ENCODE data around the gene HNRNPH3. TPM values are rescaled to one million over a fixed set of nuclear protein-coding genes. Genes with fewer than 3 reads are reported as not detected.

The HNRNPH3 gene
- total RNA-seq, 3 donors from 2014 or later: 57.9 to 65.9 (median 65.3) TPM

- peaks cover 14% of the 10 kb centered on the region for H3K36me3 ChIP-seq
- no peaks in the 10 kb centered on the region for H3K27me3 ChIP-seq
- H3K4me1 ChIP-seq: no peaks in the 10 kb centered on the region
- TF ChIP-seq, protein P1, sequence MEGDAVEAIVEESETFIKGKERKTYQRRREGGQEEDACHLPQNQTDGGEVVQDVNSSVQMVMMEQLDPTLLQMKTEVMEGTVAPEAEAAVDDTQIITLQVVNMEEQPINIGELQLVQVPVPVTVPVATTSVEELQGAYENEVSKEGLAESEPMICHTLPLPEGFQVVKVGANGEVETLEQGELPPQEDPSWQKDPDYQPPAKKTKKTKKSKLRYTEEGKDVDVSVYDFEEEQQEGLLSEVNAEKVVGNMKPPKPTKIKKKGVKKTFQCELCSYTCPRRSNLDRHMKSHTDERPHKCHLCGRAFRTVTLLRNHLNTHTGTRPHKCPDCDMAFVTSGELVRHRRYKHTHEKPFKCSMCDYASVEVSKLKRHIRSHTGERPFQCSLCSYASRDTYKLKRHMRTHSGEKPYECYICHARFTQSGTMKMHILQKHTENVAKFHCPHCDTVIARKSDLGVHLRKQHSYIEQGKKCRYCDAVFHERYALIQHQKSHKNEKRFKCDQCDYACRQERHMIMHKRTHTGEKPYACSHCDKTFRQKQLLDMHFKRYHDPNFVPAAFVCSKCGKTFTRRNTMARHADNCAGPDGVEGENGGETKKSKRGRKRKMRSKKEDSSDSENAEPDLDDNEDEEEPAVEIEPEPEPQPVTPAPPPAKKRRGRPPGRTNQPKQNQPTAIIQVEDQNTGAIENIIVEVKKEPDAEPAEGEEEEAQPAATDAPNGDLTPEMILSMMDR (IDR thresholded peaks at IDR 0.05): no peak
- TF ChIP-seq POLR2AphosphoS5 (IDR thresholded peaks at IDR 0.05) (no peak), POLR2A (IDR thresholded peaks at IDR 0.05) (no peak)
- no peaks in the 10 kb centered on the region for H3K9me3 ChIP-seq
- no peak overlapping the region for H3K27ac ChIP-seq
- intact Hi-C loops (cut with DNase I; ENCODE audit: low total_unique reads): no loop called here
- DNase-seq (ENCODE audit: low spot score in 2 of 2): no peak
- peak overlapping the region in 1 of 3 donors; percentile 93 for H3K4me3 ChIP-seq
These were observed 5.0 kb downstream of the HNRNPH3 start for GRCh38 chr10:68336754-68337351.

- Histone ChIP-seq H3K4me3 (no peak overlapping the region), H3K4me1 (no peaks in the 10 kb centered on the region), H3K36me3 (peaks cover 16% of the 10 kb centered on the region), H3K27me3 (no peaks in the 10 kb centered on the region), H3K9me3 (no peaks in the 10 kb centered on the region), H3K27ac (no peak overlapping the region)
- intact Hi-C loops (cut with DNase I; ENCODE audit: low total_unique reads): no loop called here
- no peak for DNase-seq (ENCODE audit: low spot score in 2 of 2)
- TF ChIP-seq POLR2AphosphoS5 (IDR thresholded peaks at IDR 0.05) (no peak), POLR2A (IDR thresholded peaks at IDR 0.05) (no peak)
- TF ChIP-seq, protein P1 (IDR thresholded peaks at IDR 0.05): no peak
These were observed 8.7 kb downstream of the HNRNPH3 start for GRCh38 chr10:68340358-68341080.

DNA sequence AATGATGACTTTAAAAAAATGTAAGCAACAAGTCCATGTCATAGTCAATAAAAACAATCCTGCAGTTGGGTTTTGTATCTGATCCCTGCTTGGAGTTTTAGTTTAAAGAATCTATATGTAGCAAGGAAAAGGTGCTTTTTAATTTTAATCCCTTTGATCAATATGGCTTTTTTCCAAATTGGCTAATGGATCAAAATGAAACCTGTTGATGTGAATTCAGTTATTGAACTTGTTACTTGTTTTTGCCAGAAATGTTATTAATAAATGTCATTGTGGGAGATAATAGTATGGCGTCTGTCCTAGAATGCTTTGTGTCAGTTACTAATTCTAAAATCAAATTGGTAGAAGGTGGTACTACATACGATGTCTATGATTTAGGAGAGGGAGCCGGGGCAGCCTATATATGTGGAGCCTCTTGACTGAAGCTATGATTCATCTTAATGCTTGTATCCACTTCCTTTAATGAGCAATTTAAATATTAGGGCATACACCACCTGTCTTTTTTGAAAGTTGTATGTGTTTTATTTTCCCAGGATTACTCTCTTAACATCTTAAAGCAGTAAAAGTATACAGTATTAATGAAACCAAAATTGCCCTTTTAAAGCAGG is 11.1 kb downstream of the HNRNPH3 start:
- TF ChIP-seq POLR2AphosphoS5 (IDR thresholded peaks at IDR 0.05) (no peak), POLR2A (IDR thresholded peaks at IDR 0.05) (no peak)
- TF ChIP-seq, protein P1 (IDR thresholded peaks at IDR 0.05): no peak
- intact Hi-C loops (cut with DNase I; ENCODE audit: low total_unique reads): no loop called here
- Histone ChIP-seq H3K4me3 (no peak overlapping the region), H3K36me3 (peaks cover 20% of the 10 kb centered on the region), H3K27me3 (no peaks in the 10 kb centered on the region), H3K9me3 (no peaks in the 10 kb centered on the region), H3K27ac (no peak overlapping the region), H3K4me1 (no peaks in the 10 kb centered on the region)
- DNase-seq (ENCODE audit: low spot score in 2 of 2): no peak

DNA sequence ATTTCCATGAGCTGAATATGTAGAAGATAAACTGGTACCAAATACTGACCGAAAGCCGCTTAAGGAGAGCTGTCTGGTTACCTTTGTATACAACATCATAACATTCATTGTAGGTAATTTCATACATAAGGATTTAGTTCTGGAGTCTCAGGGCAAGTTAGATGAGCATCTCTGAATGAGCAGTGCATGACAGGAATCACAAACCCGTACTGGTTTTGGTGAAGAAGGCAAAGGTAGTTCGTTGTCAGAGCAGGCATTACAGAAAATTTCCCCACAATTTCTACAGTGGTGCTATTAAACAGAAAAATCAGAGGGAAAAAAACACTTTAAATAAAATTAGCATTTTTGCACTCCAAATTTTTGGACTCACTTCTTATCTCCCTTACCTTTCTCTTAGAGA is 13.8 kb downstream of the HNRNPH3 start:
- Histone ChIP-seq H3K4me1 (no peaks in the 10 kb centered on the region), H3K4me3 (no peak overlapping the region), H3K27ac (no peak overlapping the region), H3K36me3 (peaks cover 16% of the 10 kb centered on the region), H3K9me3 (no peaks in the 10 kb centered on the region), H3K27me3 (no peaks in the 10 kb centered on the region)
- intact Hi-C loops (cut with DNase I; ENCODE audit: low total_unique reads): no loop called here
- TF ChIP-seq POLR2A (IDR thresholded peaks at IDR 0.05) (no peak), POLR2AphosphoS5 (IDR thresholded peaks at IDR 0.05) (no peak)
- TF ChIP-seq, protein P1 (IDR thresholded peaks at IDR 0.05): no peak
- DNase-seq (ENCODE audit: low spot score in 2 of 2): no peak

DNA sequence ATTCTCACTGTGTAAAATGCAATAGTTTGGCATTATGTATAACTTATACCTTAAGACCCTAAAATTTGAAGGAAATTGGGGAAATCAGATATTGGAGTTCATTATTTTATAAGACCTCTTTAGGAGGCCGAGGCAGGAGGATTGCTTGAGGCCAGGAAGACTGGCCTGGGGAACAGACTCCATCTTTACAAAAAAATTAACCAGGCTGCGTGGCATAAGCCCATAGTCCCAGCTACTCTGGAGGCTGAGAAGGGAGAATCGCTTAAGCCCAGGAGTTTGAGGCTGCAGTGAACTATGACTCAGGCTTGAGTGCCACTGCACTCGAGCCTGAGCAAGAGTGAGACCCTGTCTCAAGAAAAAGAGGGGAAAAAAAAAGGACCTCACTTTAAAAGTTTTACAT is 14.9 kb downstream of the HNRNPH3 start:
- TF ChIP-seq POLR2A (IDR thresholded peaks at IDR 0.05) (no peak), POLR2AphosphoS5 (IDR thresholded peaks at IDR 0.05) (no peak)
- TF ChIP-seq, protein P1 (IDR thresholded peaks at IDR 0.05): no peak
- H3K36me3 ChIP-seq: peaks cover 7% of the 10 kb centered on the region
- intact Hi-C loops (cut with DNase I; ENCODE audit: low total_unique reads): no loop called here

More for the DNA sequence above, 14.9 kb downstream of the HNRNPH3 start:
- Histone ChIP-seq H3K9me3 (no peaks in the 10 kb centered on the region), H3K4me3 (no peak overlapping the region), H3K4me1 (no peaks in the 10 kb centered on the region), H3K27ac (no peak overlapping the region), H3K27me3 (no peaks in the 10 kb centered on the region)
- no peak for DNase-seq (ENCODE audit: low spot score in 2 of 2)

Data from breast epithelium (tissue), 4 donors.